ENCODE data around the gene MAN2A1.

Gene MAN2A1

DNA sequence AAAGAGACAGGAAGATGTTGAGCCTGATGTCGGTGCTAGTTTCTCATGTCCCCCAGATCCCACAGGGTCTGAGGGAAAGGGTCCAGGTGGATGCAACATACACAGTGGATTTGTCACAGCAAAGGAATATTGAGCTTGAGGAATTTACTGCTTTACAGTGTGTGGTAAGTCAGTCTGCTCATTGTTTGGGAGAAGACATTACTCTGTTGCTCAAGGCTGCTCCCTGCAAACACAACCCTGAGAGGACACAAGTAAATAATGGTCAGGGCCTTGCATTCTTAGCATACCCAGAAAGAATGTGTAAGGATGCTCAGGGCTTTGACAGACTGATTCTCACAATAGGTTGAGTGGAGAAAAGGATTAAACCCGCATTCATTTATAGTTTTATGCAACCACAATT lies 7.3 kb upstream of the MAN2A1 start:
- DNase-seq: no peak

DNA sequence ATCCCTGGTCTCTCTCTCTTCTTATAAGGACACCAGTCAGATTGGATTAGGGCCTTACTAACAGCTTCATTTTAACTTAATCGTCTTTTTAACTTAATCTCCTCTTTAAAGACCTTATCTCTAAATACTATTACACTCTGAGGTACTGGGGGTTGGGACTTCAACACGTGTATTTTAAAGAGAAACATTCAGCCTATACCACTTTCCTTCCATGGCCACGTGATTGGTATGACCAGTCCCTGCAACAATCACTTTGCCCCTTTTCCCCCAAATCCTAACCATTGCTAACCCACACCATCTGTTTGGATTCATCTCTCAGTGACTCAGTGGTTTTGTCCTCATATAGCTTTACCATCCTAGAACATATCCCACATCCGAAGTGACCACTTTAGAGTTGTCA lies 3.8 kb upstream of the MAN2A1 start:
- no peak for DNase-seq

DNA sequence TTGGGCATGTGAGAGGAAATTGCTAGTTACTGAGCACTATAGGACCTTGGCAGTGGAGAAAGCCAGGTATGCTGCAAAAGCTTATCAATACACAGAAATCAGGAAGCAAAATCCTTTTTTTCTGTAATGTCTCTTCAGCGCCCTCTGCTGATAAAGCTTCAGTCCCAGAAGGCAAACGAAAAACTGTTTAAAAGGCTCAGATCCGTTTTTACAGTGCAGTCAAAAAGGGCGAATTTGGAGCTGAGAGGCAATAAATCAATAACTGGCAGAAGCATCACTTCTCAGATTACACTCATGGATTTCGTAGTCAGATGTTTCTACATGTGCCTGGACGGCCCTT lies 1.1 kb upstream of the MAN2A1 start:
- peak; percentile 76 to 92 for DNase-seq

DNA sequence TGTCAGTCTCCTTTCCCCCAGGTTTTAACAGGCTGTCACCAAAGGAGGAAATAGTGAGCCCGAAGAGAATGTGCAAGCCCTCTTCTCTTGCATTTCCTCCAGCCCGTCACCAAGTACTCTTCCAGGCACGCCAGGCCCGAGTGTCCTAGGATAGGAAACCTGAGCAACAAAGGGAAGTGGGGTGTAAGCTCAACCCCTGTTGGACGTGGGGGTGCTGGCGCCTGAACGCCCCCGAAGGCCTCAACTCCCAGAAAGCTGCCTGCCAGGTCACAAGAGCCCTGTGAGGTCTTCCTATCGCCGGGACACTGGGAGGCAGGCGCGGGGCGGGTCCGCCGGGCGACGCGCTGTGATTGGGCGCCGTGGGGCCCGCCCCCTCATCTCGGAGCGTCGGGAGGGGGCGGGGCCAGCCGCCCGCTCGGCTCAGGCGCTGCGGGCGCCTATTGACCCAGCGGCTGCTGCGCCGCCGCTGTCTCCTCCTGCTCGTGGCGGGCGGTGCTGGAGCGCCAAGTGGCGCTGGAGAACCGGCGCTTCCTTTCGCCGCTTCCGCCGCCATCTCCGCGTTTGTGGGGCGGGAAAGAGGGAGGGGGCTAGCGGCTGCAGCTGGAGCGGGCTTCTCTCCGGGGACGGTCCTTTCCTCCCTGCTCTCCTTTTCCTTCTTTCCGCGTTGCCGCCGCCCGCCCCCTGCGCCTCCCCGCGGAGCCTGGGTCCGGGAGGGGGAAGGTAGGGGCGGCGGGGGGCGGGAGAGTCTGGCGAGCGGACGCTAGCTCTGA lies 572 bp upstream of the MAN2A1 start:
- DNase-seq: peak; percentile 90 to 92

DNA sequence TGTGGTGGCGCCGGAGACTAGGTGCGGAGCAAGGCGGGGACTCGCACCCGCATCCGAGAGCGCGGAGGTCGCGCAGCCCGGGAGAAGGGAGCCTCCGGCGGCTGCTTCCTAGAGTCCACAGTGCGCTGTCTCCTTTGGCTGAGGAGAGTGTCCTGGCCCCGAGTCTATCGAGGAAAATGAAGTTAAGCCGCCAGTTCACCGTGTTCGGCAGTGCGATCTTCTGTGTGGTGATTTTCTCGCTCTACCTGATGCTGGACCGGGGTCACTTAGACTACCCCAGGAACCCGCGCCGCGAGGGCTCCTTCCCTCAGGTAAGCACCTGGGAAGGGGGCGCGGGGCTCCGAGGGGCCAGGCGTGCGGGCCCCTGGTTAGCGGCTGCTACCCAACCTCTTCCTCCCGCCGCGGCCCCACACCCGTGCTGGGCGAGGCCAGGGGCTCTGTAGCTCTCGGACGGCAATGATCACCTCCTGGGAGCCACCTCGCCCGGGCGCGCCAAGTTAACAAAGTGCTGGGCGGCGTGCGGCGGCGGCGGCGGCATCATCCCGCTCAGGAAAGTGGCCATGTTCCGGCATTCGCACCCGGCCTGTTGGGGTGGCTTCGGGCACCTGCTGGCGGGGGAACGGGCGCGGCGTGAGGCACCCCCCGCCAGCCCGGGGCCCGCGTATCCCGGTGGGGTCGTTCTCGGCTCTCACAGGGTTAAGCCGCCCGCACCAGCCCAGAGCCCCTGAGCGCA lies 681 bp downstream of the MAN2A1 start:
- peak; percentile 17 to 43 for DNase-seq

DNA sequence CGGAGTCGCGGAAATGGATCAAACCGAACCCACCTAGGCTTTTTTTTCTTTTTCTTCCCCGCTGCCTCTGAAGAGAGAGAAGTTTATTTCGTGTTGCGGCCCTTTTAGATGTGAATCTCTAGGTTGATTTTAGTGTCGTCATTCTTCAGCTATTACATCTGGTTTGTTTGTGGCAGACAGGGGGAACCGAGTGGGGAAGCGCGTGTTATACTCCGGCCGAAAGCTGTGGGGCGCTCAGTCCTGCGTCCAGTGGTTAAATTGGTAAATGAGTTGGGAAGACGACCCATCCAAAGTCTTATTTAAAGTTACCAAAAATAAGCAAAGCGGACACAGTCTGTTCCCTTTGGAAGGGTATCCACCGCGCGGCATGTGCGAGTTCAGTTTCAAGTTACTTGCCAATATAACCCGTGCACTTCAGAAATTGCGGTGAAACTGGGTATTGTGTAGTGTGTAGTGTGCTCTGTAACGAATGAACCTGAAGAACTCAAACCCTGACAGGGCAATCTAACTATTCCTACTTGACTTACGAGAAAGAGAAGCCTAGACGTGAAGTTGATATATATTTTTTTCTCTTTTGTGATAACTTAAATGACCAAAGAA lies 1.3 kb downstream of the MAN2A1 start:
- DNase-seq: peak; percentile 77 to 78

DNA sequence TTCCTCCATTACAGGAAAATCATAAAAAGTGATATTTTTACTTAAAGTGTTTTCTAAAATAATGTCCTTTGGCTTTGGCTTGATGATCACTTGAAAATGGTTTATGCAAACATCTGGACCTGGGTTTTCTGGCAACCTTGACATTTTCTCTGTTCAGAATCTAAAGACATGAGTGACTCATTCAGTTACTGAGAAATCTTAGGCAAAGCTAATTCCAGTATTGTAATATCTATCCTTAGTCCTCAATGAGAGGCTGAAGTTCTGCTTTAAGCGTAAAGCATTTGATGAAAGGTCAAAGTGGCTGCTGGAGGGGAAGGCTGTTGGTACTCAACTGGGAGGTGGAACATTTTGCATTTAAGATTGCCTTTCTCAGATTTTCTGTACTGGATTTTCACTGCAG lies 2.3 kb downstream of the MAN2A1 start:
- DNase-seq: no peak

DNA sequence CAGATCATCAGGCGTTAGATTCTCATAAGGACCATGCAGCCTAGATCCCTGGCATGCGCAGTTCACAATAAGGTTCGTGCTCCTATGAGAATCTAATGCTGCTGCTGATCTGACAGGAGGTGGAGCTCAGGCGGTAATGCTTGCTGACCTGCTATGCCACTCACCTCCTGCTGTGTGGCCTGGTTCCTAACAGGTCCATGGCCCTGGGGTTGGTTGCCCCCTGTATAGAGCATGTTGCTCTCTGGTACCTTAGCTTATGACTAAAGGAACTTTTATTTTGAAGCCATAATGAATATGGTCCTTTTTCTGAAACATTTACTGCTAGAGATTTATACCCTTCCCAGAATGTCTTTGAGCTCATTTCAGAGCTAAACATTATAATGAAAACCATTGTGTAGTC lies 3.1 kb downstream of the MAN2A1 start:
- DNase-seq: no peak

DNA sequence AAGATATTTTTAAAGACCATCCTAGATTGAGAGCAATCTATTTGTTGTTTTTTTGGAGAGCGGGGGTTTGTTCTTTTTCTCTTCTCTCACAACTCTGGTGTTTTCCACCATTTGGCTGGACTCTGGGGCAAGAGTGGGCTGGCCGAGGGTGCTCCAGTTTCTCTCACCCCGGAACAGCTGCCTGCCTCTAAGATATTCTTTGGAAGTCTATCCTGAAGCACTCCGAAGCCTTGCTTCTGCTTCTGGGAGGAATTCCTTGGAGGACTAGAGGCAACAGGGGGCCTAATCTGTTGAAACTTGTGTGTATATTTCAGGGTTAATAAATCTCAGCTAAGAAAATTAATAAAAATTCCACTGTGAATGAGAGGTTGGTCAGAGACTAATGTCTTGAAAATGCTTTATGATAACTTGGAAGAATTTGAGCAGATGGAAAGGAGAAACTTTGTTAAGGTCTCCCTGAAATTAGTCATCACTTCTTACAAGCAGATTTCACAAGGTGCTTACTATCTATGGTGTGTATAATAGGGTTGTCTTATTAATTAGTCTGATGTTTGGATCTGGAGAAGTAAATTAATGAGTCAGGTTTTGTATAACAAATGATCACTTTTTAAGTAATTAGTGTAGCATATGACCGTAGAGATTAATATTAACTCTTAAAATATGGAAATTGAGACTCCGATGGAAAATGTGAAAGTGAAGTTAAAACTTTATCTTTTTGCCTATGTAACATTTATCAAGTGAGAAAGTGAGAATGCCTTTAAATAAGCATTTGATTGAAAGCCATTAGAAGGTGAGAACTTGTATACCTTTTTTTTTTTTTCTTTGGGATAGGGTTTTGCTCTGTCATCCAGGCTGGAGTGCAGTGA lies 4.0 kb downstream of the MAN2A1 start:
- no peak for DNase-seq

DNA sequence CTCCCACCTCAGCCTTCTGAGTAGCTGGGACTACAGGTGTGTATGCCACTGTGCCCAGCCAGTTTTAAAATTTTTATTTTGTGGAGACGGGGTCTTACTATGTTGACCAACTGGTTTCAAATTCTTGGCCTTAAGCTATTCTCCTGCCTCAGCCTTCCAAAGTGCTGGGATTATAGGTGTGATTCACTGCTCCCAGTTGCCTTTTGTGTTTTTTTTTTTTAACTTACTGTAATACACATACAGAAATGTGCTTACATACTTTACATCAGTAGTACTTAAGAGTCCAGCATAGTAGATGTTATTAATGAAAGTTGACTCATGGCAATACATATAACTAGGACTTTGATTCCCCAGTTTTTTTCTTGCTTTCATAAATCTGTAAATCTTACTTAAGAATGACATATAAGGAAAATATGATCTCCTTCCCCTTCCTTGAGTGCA lies 4.7 kb downstream of the MAN2A1 start:
- no peak for DNase-seq

DNA sequence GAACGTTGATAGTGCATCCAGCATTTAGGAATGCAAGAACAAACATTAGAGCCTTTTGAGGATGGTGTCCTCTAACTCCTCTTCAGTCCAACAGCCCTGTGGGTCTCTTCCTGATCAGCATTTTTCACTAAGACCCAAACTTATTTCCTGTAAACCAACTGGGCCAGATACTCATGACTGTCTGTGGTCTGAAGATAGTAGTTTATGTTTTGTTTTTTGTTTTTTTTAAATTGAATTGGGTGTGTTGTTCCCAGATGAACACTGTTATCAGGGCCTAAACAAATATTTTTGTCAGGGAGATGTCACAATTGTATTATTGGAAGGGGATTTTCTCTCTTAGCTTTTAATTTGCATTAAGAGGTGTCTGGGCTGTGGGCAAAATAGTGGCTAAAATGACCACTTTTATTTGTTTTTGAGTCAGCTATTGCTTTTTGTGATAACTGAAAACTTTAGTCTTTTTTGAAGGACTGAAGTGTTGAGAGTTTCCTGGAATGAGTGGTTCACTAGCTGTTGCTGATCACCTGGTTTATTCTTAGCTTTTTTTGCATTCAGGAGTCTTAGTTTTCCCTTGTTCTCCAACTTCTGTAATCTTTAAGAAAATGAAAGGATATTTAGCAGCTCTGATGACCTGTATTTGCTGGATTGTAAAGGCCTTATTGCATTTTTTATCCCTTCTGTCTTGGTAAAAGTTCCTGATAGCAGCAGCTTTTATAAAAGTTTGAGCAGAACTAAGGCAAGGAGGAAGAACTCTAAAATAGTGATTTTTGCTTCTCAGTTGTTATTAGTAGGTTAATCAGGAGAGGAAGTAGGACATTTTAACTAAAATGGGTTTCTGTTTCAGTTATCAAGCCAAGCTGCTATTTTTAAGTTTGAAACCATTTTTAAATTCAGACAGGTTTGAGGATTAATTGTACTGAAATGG lies 5.5 kb downstream of the MAN2A1 start:
- no peak for DNase-seq

DNA sequence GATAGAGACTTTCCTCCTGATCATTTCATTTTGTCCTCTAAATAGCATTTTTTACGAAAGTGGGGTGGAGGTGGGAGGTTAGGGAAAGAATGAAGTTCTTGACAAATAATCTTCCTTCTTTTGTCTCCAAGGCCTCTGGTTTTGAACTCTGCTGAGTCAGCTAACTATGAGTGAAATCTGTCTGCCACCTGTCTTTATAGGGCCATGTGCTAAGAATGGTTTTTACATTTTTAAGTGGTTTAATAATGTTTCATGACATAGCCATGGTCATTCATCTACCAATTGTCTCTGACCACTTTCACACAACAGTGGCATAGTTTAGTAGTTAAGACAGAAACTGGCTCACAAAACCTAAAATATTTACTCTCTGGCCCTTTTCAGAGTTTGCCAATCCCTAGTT lies 7.6 kb downstream of the MAN2A1 start:
- DNase-seq: no peak

DNA sequence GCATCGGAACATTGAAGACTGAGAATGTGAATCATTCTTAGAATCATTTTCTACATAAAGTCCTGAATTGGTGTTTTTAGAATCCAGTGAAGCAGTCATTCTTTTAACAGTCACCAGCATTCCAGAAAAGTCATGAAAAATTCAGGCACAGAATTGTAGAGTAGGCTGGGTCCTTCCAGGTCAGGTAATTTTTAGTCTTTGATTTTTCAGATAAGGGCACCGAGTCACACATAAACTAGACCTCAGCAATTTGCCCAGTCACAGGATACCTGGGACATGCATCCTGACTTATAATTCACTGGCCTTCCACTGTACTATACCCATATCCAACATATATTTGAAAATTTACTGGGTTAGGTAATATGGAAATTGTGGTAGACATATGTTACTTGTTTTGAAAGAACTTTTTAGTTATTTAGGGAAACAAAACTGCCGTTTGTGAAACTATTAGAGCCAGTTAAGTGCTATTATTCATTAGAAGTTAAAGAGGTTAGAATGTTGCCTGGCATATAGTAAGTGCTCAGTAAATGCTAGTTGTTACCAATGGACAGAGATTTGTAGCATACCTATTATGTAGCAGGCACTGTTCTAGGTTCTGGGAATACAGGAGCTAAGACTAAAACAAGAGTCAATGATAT lies 10.9 kb downstream of the MAN2A1 start:
- DNase-seq: no peak

DNA sequence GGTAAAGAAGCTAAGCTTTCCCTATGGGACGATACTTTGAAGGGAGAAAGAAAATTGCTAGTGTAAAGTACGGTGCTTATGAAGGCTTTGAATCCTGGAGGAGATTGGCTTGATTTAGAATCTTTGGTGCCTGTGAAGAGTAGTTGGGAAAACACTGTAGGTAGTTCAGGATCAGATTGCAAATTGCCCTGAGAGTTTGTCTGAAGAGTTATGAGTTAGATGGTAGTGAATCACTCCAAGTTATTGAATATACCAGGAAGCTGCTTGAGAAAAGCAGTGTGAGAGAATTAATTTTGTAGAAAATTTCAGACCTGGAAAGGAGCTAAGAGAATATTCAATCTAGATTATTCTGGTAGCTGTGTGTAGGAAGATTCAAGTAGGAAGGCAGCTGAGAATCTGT lies 11.5 kb downstream of the MAN2A1 start:
- DNase-seq: no peak

DNA sequence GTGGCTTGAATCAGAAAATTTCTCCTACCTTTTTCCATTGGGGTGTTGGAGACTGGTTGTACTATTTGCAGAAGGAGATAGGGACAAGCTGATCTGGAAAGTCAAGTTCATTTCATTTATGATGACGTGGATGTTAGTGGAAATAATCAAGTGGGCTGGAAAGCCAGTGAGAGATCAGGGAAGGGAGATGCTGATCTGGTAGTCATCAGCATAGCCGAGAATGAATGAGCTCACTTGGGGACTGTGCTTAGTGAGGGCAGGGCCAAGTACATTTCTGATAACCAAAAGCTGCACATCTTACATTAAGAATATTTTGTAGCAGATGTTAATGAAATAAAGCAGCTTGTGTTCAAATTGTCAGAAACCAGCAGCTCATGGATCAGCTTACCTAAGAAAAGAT lies 12.1 kb downstream of the MAN2A1 start:
- DNase-seq: no peak

DNA sequence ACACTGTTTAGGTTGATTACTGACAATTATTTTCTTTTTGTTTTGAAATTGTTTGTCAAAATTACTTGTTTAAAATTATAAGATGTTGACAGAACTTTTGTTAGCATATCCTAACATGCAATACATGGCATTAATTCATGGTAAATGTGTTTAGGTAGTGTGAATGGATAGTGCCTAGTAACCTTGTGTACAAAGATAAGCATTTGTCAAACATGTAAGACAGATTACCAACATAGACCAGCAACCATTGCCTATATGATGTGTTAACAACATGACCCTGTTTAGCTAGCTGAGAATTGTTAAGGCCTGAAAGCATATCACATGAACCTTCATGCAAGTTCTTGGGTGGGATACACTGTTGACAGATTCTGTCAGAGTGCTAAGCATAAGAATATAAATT lies 13.4 kb downstream of the MAN2A1 start:
- DNase-seq: no peak

DNA sequence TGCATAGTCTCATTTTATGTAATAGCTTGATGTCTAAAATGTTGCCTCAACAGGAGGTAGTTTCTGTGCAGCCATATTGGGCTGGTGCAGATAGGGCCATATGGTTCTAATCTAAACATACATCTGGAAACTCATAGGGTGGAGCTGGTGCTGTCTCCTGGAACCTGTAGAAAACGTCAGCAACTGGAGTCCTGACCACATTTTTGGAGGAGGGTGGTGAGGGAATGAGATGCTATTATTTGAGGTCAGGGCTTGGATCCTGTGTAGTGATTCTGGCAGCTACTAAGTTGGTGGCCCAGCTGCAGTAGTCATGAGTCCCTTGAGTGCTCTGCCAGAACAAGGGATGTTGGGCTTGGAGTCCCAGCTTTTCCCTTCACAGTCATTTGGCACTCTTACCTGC lies 14.1 kb downstream of the MAN2A1 start:
- DNase-seq: no peak

DNA sequence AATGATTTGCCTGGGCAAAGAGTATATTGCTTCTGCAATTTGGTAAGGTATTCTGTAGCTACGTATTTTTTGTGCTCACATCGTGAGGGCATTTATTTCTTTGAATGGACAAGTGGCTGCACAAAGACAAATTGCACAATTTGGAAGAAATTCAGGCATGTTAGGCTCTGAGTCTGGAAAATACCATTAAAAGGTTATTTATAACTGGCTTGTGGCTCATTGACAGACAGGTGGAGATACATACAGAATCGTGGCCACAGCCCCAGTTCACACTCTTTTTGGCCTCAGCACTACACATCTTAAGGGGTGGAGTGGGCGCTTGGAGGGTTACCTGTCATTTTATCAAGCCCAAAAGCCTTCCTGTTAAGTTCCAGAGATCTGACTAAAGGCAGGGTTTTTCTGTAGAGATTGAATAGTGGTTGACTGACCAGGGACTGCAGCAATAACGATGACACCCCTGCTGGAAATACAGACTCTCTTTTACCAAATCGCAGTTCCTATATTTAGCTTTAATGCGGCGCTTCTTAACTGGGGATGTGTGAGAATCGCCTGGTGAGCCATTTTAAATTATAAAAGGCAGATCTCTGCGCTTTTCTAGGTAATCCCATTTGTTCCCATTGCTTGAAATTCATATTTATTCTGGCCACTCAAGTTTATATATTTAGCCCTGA lies 14.7 kb downstream of the MAN2A1 start:
- no peak for DNase-seq

DNA sequence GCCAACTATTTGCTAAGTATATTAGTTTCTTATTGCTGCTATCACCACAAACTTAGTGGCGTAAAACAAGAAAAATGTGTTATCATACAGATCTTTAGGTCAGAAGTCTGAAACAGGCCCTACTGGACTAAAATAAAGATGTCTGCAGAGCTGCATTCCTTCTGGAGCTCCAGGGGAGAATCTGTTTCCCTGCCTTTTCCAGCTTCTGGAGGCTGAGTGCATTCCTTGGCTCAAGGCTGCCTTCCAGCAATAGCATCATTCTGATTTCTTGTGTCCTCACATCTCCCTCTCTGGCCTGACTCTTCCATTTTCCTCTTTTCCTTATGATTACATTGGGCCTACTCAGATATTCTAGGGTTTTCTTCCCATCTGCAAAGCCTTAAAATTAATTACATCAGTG lies 15.9 kb downstream of the MAN2A1 start:
- no peak for DNase-seq

DNA sequence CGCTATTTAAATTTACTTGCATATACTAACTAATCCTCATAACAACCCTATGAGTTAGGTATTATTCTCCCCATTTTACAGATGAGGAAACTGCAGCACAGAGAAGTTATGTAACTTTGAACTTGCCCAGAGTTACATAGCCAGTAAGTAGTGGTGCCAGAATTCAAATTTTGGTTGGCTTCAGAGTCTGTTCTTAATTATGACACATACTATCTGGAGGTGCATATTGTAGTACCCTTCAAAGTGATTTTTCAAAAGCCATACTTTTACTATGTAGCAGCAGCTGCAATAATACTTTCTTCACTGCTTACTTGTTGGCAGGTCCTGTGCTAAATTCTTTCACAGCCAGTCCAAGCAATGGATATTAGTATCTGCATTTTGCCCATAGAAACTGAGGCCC lies 16.4 kb downstream of the MAN2A1 start:
- DNase-seq: no peak

DNA sequence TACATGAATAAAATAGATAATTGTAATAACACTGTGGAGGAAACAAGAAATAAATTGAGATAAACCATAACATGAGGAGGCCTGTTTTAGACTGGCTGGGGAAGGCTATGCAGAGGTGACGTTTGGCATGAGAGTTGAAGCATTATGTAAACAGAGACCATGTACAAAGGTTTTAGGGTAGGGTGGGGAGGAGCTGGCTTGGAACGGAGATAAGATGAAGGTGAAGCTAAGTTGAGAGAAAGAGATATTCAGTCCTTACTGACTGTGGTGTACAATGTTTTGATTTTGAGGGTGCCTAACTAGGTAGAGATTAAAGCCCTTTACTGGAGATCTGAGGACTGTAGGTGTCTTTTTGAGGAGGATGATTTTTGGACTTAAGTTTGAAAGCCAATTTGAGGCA lies 17.8 kb downstream of the MAN2A1 start:
- no peak for DNase-seq
